Karpas-422 (cell line): ENCODE results near the gene ITGB8. TPM values are rescaled to one million over a fixed set of nuclear protein-coding genes. Genes with fewer than 3 reads are reported as not detected.
A peak's percentile ranks its signal among the peaks of the same experiment; 100 is the strongest.

Source experiments
- DNase-seq: peaks from one replicate; pipeline ENCODE4 v3.0.0-alpha.2; 2015
- H2AFZ ChIP-seq: fragments of 200-600 bp; sonication (generic); 2 replicates; pipeline ENCODE4 v1.6.1; 2014; ENCODE audit warnings: antibody characterized with exemption, low read length, mixed read lengths
- H3K27ac ChIP-seq: fragments of 200-600 bp; sonication (generic); 2 replicates; pipeline ENCODE4 v1.5.1; 2014; ENCODE audit warnings: mild to moderate bottlenecking, low read length, moderate library complexity
- H3K27me3 ChIP-seq: fragments of 200-600 bp; sonication (generic); 2 replicates; pipeline ENCODE4 v1.6.1; 2014; ENCODE audit warnings: low read length, mixed read lengths
- H3K36me3 ChIP-seq: fragments of 200-600 bp; sonication (generic); 2 replicates; pipeline ENCODE4 v1.6.1; 2014; ENCODE audit warnings: low read length, mixed read lengths; ENCODE audit not compliant: insufficient read depth
- H3K4me1 ChIP-seq: fragments of 200-600 bp; sonication (generic); 2 replicates; pipeline ENCODE4 v1.6.1; 2014; ENCODE audit warnings: mild to moderate bottlenecking, low read length, mixed read lengths
- H3K4me2 ChIP-seq: fragments of 200-600 bp; sonication (generic); 2 replicates; pipeline ENCODE4 v1.6.1; 2014; ENCODE audit warnings: low read length, low read depth, mild to moderate bottlenecking; ENCODE audit not compliant: poor library complexity, severe bottlenecking
- H3K4me3 ChIP-seq: fragments of 200-600 bp; sonication (generic); 2 replicates; pipeline ENCODE4 v1.5.1; 2014; ENCODE audit warnings: mild to moderate bottlenecking, antibody characterized with exemption, low read length, mixed read lengths
- H3K79me2 ChIP-seq: fragments of 200-600 bp; sonication (generic); 2 replicates; pipeline ENCODE4 v1.6.1; 2014; ENCODE audit warnings: mild to moderate bottlenecking, low read length, mixed read lengths
- H3K9ac ChIP-seq: fragments of 200-600 bp; sonication (generic); 2 replicates; pipeline ENCODE4 v1.6.0; 2014; ENCODE audit warnings: low read length
- H3K9me2 ChIP-seq: fragments of 200-600 bp; sonication (generic), shearing (Covaris generic); replicated peaks from 2 replicates; pipeline ENCODE4 v1.6.0; 2014; ENCODE audit warnings: mild to moderate bottlenecking, low read length, moderate library complexity; ENCODE audit not compliant: insufficient read depth
- H3K9me3 ChIP-seq: fragments of 300-700, 200-600 bp; sonication (generic); 2 replicates; pipeline ENCODE4 v1.6.1; 2014; ENCODE audit warnings: low read length, mixed read lengths
- H4K20me1 ChIP-seq: fragments of 200-600 bp; sonication (generic); 2 replicates; pipeline ENCODE4 v1.6.1; 2014; ENCODE audit warnings: mild to moderate bottlenecking, antibody characterized with exemption, low read length, low read depth; ENCODE audit not compliant: insufficient read depth
- total RNA-seq: library from RNA; depleted of rRNA; stranded (reverse); fragments of >200 nt; shearing (Covaris generic); gene quantifications from 2 replicates; pipeline ENCODE4 v1.2.3, GENCODE V29; 2014; ENCODE audit warnings: low replicate concordance

Gene ITGB8
- total RNA-seq, 1 experiment from 2014 or later = 0.07 TPM

DNA sequence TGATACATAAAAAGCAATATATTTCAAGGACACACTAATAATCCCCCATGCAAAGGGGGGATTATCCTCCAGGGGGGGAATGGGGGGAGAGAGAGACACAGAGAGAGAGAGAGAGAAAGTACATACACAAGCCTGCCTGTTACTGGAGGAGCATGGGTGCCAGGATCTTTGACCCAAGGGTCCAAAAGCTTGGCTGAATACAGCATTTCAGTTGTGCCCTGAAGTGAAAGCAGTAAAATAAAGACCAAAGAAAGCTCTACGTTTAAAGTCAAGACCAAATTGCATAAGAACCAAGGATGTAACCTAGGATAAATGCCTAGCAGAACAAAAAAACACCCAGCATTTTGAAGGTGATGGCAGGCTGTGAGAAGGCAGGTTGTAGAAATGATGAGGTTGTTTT lies 27.8 kb upstream of the ITGB8 start:
- no peak overlapping the region for H3K9ac ChIP-seq
- no peaks in the 10 kb centered on the region for H3K79me2 ChIP-seq

DNA sequence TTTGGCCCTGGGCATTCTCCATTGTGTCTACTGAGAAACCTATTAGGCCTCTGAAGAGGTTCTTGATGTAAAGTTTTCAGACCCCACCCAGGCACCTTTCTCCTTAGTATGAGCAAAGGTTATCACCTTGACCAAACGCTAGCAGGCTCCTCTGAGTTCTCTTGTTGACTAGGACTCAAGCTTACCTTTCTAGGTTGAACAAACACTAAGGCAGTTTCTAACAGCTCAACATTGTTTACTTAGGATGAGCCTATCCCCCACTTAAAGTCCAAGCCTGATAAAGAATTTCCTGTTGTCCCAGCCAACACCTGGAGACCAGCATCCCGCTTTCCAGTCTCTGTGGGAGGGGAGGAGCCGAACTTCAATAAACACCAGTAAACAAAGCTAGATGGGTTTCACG lies 26.3 kb upstream of the ITGB8 start:
- peaks cover 56% of the 10 kb centered on the region for H3K4me1 ChIP-seq
- H3K9me3 ChIP-seq = no peaks in the 10 kb centered on the region
- H3K79me2 ChIP-seq = no peaks in the 10 kb centered on the region
- H3K27ac ChIP-seq = no peak overlapping the region
- no peaks in the 10 kb centered on the region for H3K27me3 ChIP-seq
- H3K36me3 ChIP-seq = no peaks in the 10 kb centered on the region
- peak overlapping the region; percentile 55 for H3K4me3 ChIP-seq
- DNase-seq = no peak
- H4K20me1 ChIP-seq = no peaks in the 10 kb centered on the region
- no peak overlapping the region for H3K9ac ChIP-seq
- peak overlapping the region; percentile 67 for H3K4me2 ChIP-seq
- no peaks in the 10 kb centered on the region for H3K9me2 ChIP-seq
- no peak overlapping the region for H2AFZ ChIP-seq

More for the DNA sequence above, 27.8 kb upstream of the ITGB8 start:
- H2AFZ ChIP-seq = no peak overlapping the region
- H3K4me1 ChIP-seq = peaks cover 56% of the 10 kb centered on the region
- H3K36me3 ChIP-seq = no peaks in the 10 kb centered on the region
- no peaks in the 10 kb centered on the region for H4K20me1 ChIP-seq
- DNase-seq = no peak
- no peak overlapping the region for H3K4me3 ChIP-seq
- H3K4me2 ChIP-seq = no peak overlapping the region
- no peaks in the 10 kb centered on the region for H3K9me2 ChIP-seq
- no peaks in the 10 kb centered on the region for H3K9me3 ChIP-seq
- H3K27me3 ChIP-seq = no peaks in the 10 kb centered on the region
- H3K27ac ChIP-seq = no peak overlapping the region

DNA sequence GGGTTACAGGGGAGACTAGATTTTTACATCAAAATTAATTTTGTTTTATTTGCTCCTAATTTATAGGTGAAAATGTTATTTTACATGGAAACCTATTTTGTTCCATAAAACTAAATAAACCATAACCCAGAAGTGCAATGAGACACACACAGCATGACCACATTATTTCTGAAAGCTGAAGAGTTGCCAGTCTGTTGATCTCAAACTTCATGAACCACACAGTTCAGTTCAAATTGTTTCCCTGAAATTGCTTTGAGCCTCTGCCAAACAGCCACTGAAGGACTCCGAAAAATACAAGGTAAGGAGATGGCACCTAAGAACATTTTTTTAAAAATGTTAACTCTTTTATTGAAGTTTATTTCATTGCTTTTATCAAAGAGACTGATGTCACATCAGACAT lies 25.0 kb upstream of the ITGB8 start:
- Histone ChIP-seq H3K79me2 (no peaks in the 10 kb centered on the region), H3K27ac (peak overlapping the region; percentile 63), H3K4me3 (0 out of 2 replicates have a peak overlapping the region, but pooled peaks have one; percentile 55), H2AFZ (peak overlapping the region; percentile 64), H3K4me2 (peak overlapping the region; percentile 67), H3K9me3 (no peaks in the 10 kb centered on the region), H3K36me3 (no peaks in the 10 kb centered on the region), H3K27me3 (no peaks in the 10 kb centered on the region), H3K9me2 (no peaks in the 10 kb centered on the region), H3K9ac (peak overlapping the region; percentile 3; the same call in 1 of the 2 replicates), H3K4me1 (peaks cover 45% of the 10 kb centered on the region), H4K20me1 (no peaks in the 10 kb centered on the region)
- no peak for DNase-seq

DNA sequence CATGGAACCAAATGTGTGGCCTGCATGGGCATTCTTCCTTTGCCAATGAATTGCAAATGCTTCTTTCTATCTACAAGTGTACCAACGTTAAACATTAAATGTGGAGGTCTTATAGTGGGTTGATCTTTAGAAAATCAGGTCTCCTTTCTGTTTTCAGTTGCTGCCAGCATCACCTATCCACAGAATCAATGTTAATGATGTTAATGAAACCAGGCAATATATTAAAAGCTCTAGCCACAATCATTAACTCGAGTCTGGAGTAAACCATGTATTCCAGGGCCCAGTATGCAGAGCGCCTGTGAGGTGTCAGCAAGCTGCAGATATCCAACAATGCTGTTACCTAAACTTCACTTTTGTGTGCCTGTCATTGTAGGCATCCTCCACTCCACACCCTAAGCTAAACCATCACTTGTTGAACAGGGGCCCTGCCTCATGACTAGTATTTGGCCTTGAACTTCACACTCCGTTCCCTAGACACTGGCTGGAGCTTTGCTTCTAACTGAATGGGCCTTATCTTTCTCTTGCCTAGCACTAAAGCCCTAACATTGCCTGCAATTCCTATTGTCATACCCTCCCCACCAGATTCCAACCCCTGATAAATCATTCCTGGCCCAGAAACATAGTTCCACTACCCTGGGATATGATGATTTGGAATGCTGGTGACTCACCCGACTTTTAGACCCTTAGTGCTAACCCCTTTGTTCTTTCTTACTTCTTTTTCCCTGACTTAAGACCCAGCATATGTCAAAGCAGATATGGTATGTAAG lies 24.3 kb upstream of the ITGB8 start:
- no peaks in the 10 kb centered on the region for H3K9me2 ChIP-seq
- H3K79me2 ChIP-seq = no peaks in the 10 kb centered on the region
- H3K4me2 ChIP-seq = peak overlapping the region; percentile 1
- H3K9ac ChIP-seq = no peak overlapping the region
- H3K4me1 ChIP-seq = peaks cover 45% of the 10 kb centered on the region
- H3K27me3 ChIP-seq = no peaks in the 10 kb centered on the region
- no peaks in the 10 kb centered on the region for H3K36me3 ChIP-seq
- DNase-seq = no peak
- no peaks in the 10 kb centered on the region for H3K9me3 ChIP-seq
- no peaks in the 10 kb centered on the region for H4K20me1 ChIP-seq
- no peak overlapping the region for H3K4me3 ChIP-seq
- H2AFZ ChIP-seq = peak overlapping the region; percentile 64
- H3K27ac ChIP-seq = peak overlapping the region; percentile 63

DNA sequence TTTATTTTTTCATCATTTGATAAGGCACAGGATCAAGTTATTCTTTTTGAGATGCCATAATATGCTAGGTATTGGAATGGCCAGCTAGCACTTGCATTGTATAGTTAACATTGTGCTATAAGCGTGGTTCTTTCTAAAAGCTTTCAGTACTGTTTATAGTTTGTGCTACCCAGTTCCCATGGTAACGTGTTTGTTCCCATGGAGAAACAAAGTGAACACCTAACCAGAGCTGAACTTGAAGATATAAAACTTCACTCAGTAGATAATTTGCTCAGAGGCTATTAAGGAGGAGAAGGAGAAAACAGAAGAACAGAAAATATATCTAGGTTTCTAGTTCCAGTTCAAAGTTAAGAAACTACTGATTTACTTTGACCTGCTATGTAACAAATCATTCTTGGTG lies 23.6 kb upstream of the ITGB8 start:
- no peak overlapping the region for H3K27ac ChIP-seq
- peak; percentile 51 for DNase-seq
- H3K36me3 ChIP-seq = no peaks in the 10 kb centered on the region
- H3K4me2 ChIP-seq = peak overlapping the region; percentile 1
- no peak overlapping the region for H3K4me3 ChIP-seq
- no peak overlapping the region for H3K9ac ChIP-seq
- no peaks in the 10 kb centered on the region for H3K9me2 ChIP-seq
- H3K79me2 ChIP-seq = no peaks in the 10 kb centered on the region
- H3K9me3 ChIP-seq = no peaks in the 10 kb centered on the region
- H3K4me1 ChIP-seq = peaks cover 45% of the 10 kb centered on the region
- no peaks in the 10 kb centered on the region for H4K20me1 ChIP-seq
- no peaks in the 10 kb centered on the region for H3K27me3 ChIP-seq
- 0 out of 2 replicates have a peak overlapping the region, but pooled peaks have one; percentile 52 for H2AFZ ChIP-seq

DNA sequence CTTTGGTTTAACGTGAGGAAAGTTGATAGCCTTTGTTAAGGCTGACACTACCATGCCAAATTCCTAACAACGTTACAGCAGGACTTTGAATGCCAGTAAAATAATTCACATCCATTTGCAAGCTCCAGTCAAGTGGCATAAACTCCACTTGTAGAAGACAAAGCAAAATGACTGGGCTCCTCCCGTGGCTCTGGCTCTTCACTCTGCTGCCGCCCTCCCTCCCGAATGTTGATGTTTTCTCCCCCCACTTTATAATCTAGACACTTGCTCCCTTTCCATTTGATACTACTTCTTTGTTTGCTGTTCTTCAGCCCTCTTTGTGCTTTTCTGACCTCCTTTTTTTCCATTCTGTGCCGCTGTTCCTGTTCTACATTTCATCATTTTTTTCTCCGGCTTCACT lies 22.8 kb upstream of the ITGB8 start:
- Histone ChIP-seq H3K9me2 (no peaks in the 10 kb centered on the region), H4K20me1 (no peaks in the 10 kb centered on the region), H3K9ac (no peak overlapping the region), H3K9me3 (no peaks in the 10 kb centered on the region), H3K4me2 (no peak overlapping the region), H3K27me3 (no peaks in the 10 kb centered on the region), H2AFZ (no peak overlapping the region), H3K36me3 (no peaks in the 10 kb centered on the region), H3K4me3 (no peak overlapping the region), H3K27ac (no peak overlapping the region), H3K4me1 (peaks cover 42% of the 10 kb centered on the region), H3K79me2 (no peaks in the 10 kb centered on the region)
- DNase-seq = no peak

DNA sequence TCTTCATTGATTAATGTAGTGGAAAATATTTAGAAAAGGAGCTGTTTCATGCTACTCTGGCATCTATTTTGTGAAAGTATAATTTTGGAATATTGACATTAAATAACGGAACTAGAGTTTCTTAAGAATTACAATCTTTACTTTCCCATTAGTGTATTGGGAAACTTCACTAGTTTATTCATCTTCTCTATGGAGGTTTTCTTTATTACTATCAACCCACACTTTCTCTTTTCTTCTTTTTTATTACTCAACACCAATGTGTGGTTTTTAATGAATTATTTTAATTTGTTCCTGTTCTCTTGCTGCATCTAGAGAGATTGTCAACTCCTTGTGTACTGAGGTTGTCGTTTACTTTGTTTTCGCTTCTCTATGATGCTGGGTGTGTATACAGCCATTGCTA lies 20.4 kb upstream of the ITGB8 start:
- H3K79me2 ChIP-seq = no peaks in the 10 kb centered on the region
- no peak for DNase-seq
- no peaks in the 10 kb centered on the region for H3K36me3 ChIP-seq
- no peaks in the 10 kb centered on the region for H4K20me1 ChIP-seq
- H3K27me3 ChIP-seq = no peaks in the 10 kb centered on the region
- H2AFZ ChIP-seq = no peak overlapping the region
- no peak overlapping the region for H3K4me2 ChIP-seq
- H3K9ac ChIP-seq = no peak overlapping the region
- H3K27ac ChIP-seq = no peak overlapping the region
- no peak overlapping the region for H3K4me3 ChIP-seq
- no peaks in the 10 kb centered on the region for H3K9me3 ChIP-seq
- H3K9me2 ChIP-seq = no peaks in the 10 kb centered on the region
- peaks cover 26% of the 10 kb centered on the region for H3K4me1 ChIP-seq

DNA sequence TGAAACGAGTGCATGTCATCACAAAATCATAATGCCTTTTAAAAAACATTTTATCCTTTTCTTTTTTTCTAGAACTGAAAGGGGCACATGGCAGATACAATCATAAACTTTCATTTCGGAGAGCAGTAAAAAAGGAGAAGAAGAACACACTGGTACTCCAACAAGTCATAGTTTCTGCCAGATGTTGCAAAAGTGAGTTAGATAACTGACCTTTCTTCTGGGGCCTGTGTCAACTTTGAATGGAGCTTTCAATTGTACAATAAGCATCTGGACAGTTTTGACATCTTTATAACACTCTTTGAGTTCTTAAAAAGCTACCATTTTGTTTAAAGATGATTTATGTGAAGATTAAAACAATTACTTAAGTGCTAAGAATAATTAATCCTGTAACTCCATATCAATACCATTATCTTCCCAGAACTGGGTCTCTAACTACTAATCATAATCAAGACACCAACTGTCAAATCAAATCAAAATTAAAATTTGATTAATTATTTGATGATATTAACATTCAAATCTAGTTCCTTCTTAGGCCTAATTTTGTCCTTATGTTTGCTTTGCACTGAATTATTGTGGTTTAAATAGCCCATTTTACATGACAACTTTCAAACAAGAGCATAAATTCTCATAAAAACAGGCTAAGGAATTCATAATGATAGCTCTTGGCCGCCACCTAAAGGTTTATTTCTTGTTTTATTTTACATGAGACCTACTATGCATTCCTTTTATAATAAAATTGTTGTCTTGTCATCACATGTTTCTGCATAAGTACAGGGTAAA lies 19.5 kb upstream of the ITGB8 start:
- Histone ChIP-seq H3K27me3 (no peaks in the 10 kb centered on the region), H3K4me2 (no peak overlapping the region), H3K9ac (no peak overlapping the region), H2AFZ (no peak overlapping the region), H3K9me2 (no peaks in the 10 kb centered on the region), H4K20me1 (no peaks in the 10 kb centered on the region), H3K4me1 (peaks cover 17% of the 10 kb centered on the region), H3K27ac (no peak overlapping the region), H3K79me2 (no peaks in the 10 kb centered on the region), H3K36me3 (no peaks in the 10 kb centered on the region), H3K4me3 (no peak overlapping the region), H3K9me3 (no peaks in the 10 kb centered on the region)
- peak; percentile 84 for DNase-seq
